GM18511 (cell line): ENCODE data around the gene PPP1R13L.

Experiments used
- ATAC-seq: cut with Tn5 transposase; IDR thresholded peaks from one replicate; pipeline ENCODE4 v1.9.1; 2021; ENCODE audit warnings: mild to moderate bottlenecking, moderate library complexity; ENCODE audit not compliant: unreplicated experiment

Gene PPP1R13L

GRCh38 chr19:45407091-45407375 lies 2.2 kb upstream of the PPP1R13L start:
- no peak for ATAC-seq

GRCh38 chr19:45406226-45407090 lies 1.6 kb upstream of the PPP1R13L start, which contains the start of gene POLR1G:
Gene POLR1G (plus strand): TSS chr19:45406644. CDS start chr19:45406697, 53 bp downstream.
- ATAC-seq = peak; percentile 83

DNA sequence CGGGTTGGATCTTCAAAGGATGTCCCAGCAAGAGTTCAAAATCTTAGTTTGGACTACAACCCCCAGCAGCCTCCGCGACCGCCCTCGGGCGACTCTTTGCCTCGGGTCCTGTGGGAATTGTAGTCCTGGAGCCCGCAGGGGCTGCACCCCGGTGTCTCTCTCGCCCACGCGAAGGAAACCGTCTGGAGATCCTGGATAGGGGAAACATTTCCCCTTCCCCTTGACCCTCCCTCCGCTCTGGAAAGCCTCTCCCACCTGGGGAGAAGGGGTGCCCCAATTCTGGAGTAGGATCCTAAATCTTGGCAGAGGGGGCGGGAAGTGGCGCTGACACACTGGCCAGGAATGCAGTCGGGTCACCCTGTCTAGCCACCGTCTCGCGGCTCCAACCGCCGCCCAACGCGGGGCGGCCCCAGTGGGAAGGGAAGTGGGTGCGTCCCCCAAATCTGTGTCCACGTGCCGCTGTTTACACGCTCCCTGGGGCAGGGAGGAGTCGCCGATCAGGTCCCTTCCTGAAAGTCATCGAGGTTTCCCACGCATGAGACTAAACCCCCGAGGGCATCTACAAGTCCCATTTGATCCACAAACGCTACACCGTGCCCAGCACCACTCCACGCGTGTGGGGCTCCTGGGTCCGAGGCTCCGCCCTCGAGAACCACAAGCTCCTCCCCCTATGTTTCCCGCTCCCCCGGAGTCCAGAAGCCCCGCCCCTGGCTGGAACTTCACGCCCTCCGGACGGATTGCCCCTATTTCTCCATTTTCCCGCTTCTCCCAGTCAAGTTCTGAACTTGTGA lies 761 bp upstream of the PPP1R13L start:
- ATAC-seq = peak; percentile 52

GRCh38 chr19:45403781-45404556 lies 900 bp downstream of the PPP1R13L start:
- no peak for ATAC-seq

- ATAC-seq = no peak
These were observed 1.6 kb downstream of the PPP1R13L start for GRCh38 chr19:45403272-45403671.

DNA sequence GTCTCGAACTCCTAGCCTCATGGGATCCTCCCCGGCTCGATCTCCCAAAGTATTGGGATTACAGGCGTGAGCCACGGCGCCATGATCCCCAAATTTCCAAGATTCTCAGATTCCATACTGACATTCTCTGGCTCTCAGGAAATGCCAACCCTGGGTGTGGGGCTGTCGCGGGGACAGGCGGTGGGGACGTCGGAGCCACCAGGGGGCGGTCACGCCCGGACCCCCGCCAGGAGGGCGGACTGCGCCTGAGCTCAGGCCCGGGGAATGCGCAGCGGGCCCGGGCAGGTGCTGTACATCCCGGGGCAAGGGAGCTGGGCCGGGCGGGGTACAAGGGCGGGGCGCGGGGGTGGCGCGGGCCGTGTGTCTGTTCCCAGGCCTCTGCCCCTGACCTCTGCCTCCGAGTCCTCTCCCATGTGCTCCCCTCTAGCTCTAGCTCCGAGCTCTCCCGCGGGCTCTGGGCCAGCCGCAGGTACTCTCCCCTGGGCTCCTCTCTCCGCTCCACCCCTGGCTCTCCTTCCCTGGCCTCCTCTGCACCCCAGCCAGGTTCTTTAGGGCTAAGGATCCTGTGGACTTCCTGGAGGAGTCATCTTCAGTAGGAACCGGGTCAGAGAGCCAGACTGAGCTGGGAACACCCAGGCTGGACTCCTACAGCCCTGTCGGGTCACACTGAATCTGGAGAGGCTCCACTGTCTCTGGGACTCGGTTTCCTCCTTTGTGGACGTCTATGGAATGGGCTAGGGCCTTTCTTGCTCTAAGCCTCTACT lies 2.4 kb downstream of the PPP1R13L start:
- ATAC-seq = no peak

- no peak for ATAC-seq
These were observed 3.1 kb downstream of the PPP1R13L start for GRCh38 chr19:45401815-45402214.

DNA sequence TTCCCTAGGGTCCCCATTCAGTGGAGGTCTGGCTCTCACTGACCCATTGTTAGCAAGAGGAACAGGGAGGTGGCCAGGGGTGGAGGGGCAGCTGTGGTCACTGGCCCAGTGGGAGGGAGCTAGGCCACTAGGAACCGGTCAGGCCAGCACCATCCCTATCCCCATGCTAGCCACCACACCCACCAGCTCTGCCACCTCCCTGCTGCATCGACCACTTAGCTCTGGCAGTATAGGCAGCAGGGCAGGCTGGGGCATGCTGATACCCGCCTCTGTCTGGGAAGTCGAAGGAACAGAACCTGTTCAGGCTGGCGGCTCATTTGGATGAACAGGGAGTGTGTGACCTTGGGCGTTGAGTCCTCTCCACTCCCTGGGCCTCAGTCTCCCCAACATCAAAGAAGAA lies 4.7 kb downstream of the PPP1R13L start:
- no peak for ATAC-seq

DNA sequence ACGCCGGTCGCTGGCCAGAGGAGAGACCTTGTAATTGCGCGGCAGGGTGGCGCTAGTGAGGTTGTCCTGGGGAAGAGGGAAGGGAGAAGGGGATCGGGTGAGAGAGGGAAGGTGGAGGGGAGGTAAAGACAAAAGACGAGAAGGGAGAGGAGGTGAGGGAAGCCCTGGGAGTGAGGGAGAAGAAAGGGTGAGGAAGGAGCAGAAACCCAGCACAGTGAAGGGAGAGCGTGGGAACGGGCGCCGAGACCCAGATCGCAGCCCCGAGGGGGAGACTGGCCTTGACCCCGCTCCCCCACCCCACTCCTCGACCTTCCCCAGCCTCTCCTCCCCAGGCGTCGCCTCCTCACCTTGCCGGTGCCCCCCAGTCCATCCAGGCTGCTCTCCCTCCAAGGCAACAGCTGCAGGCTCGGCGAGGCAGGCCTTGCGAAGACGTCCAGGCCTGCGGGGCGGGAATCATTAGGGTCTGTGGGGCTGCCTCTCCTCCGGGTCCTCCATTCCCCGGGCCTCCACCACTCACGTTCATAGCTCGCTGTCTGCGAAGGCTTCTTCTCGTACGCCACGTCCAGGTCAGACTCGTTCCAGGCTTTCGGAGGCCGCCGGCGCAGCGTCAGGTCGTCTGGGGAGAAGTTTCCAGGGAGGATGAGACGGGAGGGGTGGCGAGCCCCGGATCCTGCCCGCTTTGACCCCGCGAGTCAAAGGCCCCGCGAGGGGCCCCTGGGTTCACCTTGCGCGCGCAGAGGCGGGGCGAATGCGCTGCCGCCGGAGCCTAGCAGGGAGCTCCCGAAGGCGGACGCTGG lies 8.8 kb downstream of the PPP1R13L start:
- ATAC-seq = no peak

- ATAC-seq = no peak
These were observed 12.8 kb downstream of the PPP1R13L start for GRCh38 chr19:45391871-45392665.

- ATAC-seq = no peak
These were observed 13.5 kb downstream of the PPP1R13L start for GRCh38 chr19:45391346-45391745.

GRCh38 chr19:45385392-45386221 lies 19.3 kb downstream of the PPP1R13L start:
- no peak for ATAC-seq

GRCh38 chr19:45382426-45382825 lies 22.4 kb downstream of the PPP1R13L start:
- ATAC-seq = no peak

- ATAC-seq = no peak
These were observed 24.8 kb downstream of the PPP1R13L start for GRCh38 chr19:45380107-45380506.

- ATAC-seq = no peak
These were observed 28.7 kb downstream of the PPP1R13L start for GRCh38 chr19:45376045-45376724.

DNA sequence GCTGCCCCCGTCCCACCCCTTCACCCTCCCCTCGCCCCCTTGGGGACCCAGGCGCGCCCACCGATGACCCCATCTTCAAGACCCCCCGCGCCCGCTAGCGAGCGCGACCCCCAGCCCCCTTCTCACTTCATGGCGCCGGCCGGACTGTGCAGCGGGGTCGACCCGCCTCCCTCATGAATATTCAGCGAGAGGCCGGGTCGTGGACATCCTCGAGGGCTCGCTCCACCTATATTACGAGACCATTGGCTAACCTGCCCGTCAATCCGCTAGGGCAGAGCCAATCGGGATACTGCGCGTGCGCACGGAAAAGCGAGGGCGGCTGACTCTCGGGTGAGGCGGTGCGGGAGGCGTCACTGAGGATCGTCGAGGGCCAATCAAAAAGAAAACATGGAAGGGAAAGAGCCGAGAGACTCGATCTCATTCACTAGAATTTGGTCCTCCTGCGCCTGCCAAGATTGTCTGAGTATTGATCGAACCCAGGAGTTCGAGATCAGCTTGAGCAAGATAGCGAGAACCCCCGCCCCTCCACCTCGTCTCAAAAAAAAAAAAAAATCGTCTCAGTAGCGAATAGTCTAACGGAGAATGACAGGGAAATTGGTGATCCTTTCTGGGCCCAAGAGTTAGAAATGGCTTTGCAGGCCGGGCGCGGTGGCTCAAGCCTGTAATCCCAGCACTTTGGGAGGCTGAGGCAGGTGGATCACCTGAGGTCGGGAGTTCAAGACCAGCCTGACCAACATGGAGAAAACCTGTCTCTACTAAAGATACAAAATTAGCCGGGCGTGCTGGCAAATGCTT lies 34.3 kb downstream of the PPP1R13L start, which contains the start of gene ERCC2:
Gene ERCC2 (minus strand): TSS at position 164 of the 795 bp plus-strand sequence. CDS start 33 bp downstream, at position 131.
- peak; percentile 97 for ATAC-seq
